Hepatocyte (in vitro differentiated cells): ENCODE measurements around the gene SFRP4. TPM values are rescaled to one million over a fixed set of nuclear protein-coding genes. Genes with fewer than 3 reads are reported as not detected.
"Not testable (repeated sequence)": the region's sequence is repeated elsewhere in the genome, so short reads cannot be mapped to it uniquely, and the experiment has no call there.

Experiments used
- DNase-seq: peaks from one replicate; pipeline ENCODE4 v3.0.0-alpha.2; 2016; ENCODE audit warnings: low spot score
- H2AFZ ChIP-seq: fragments of 200-600 bp; sonication (generic); 2 replicates; pipeline ENCODE4 v1.6.0; 2016; ENCODE audit warnings: antibody characterized with exemption, mild to moderate bottlenecking
- H3K27ac ChIP-seq: fragments of 200-600 bp; sonication (generic); 2 replicates; pipeline ENCODE4 v1.5.1; 2016; ENCODE audit warnings: mild to moderate bottlenecking
- H3K27me3 ChIP-seq: fragments of 200-600 bp; sonication (generic); 2 replicates; pipeline ENCODE4 v1.6.1; 2016
- H3K36me3 ChIP-seq: fragments of 200-600 bp; sonication (generic); replicated peaks from 2 replicates; pipeline ENCODE4 v1.5.1; 2016; ENCODE audit warnings: low read depth; ENCODE audit not compliant: insufficient read depth
- H3K4me1 ChIP-seq: fragments of 200-600 bp; sonication (generic); 2 replicates; pipeline ENCODE4 v1.5.1; 2016; ENCODE audit warnings: mild to moderate bottlenecking, moderate library complexity; ENCODE audit not compliant: insufficient read depth
- H3K4me2 ChIP-seq: fragments of 200-600 bp; sonication (generic); 2 replicates; pipeline ENCODE4 v1.6.0; 2016
- H3K4me3 ChIP-seq: fragments of 200-600 bp; sonication (generic); 2 replicates; pipeline ENCODE4 v1.5.1; 2016; ENCODE audit warnings: mild to moderate bottlenecking
- H3K79me2 ChIP-seq: fragments of 200-600 bp; sonication (generic); 2 replicates; pipeline ENCODE4 v1.6.0; 2017; ENCODE audit warnings: mild to moderate bottlenecking
- H3K9me2 ChIP-seq: fragments of 200-600 bp; sonication (generic); replicated peaks from 2 replicates; pipeline ENCODE4 v1.6.0; 2017; ENCODE audit warnings: mild to moderate bottlenecking; ENCODE audit not compliant: insufficient read depth
- H3K9me3 ChIP-seq: fragments of 200-600 bp; sonication (generic); 2 replicates; pipeline ENCODE4 v1.5.1; 2016; ENCODE audit warnings: low read depth, mild to moderate bottlenecking
- H4K20me1 ChIP-seq: fragments of 200-600 bp; sonication (generic); 2 replicates; pipeline ENCODE4 v1.6.0; 2016; ENCODE audit warnings: mild to moderate bottlenecking; ENCODE audit not compliant: insufficient read depth, poor library complexity, severe bottlenecking
- CTCF ChIP-seq: fragments of 200-600 bp; sonication (generic); IDR thresholded peaks from 2 replicates; pipeline ENCODE4 v1.5.1; 2016; ENCODE audit warnings: antibody characterized with exemption, mild to moderate bottlenecking; ENCODE audit not compliant: poor library complexity
- EZH2 ChIP-seq: fragments of 200-600 bp; sonication (generic); IDR thresholded peaks from 2 replicates; pipeline ENCODE4 v1.6.1; 2016; ENCODE audit warnings: antibody characterized with exemption, mild to moderate bottlenecking, borderline replicate concordance
- EZH2phosphoT487 ChIP-seq: fragments of 200-600 bp; sonication (generic); IDR thresholded peaks from one replicate; pipeline ENCODE4 v1.6.1; 2018; ENCODE audit warnings: antibody characterized with exemption, mild to moderate bottlenecking, low read depth, moderate library complexity; ENCODE audit not compliant: unreplicated experiment, severe bottlenecking
- WGBS: methylation state at CpG from one replicate; pipeline ENCODE4 v1.1.6; 2016; ENCODE audit warnings: low lambda C conversion rate; ENCODE audit errors: missing lambda C conversion rate; 5-methylcytosine and 5-hydroxymethylcytosine counted together
- polyA plus RNA-seq: library from polyadenylated mRNA; unstranded; fragments of >200 nt; fragmentation: Nextera tagmentation; extraction: Ambion mirVana; gene quantifications from 2 replicates; pipeline ENCODE4 v1.2.1, GENCODE V29; 2016
- total RNA-seq: library from RNA; depleted of rRNA; stranded (reverse); fragments of >200 nt; gene quantifications from 2 replicates; pipeline ENCODE4 v1.2.3, GENCODE V29; 2014

The SFRP4 gene
- total and polyA plus RNA-seq, 2 experiments from 2014 or later = 1.1 to 1.3 TPM

- no peak for TF ChIP-seq EZH2
- TF ChIP-seq EZH2phosphoT487 = no peak
- TF ChIP-seq CTCF = no peak
- Histone ChIP-seq H3K9me2 (no peaks in the 10 kb centered on the region), H3K79me2 (no peaks in the 10 kb centered on the region), H3K4me3 (no peak overlapping the region), H3K4me2 (no peak overlapping the region), H4K20me1 (no peaks in the 10 kb centered on the region), H3K36me3 (no peaks in the 10 kb centered on the region), H3K27me3 (no peaks in the 10 kb centered on the region), H3K27ac (no peak overlapping the region), H3K9me3 (no peaks in the 10 kb centered on the region), H2AFZ (no peak overlapping the region), H3K4me1 (no peaks in the 10 kb centered on the region)
- DNase-seq = no peak
- WGBS = 81% methylated on average over 9 of the region's 9 CpGs
These were observed 40.8 kb upstream of the SFRP4 start for GRCh38 chr7:37957221-37957970.

- Histone ChIP-seq H3K79me2 (no peaks in the 10 kb centered on the region), H3K27ac (no peak overlapping the region), H3K9me2 (no peaks in the 10 kb centered on the region), H3K27me3 (no peaks in the 10 kb centered on the region), H3K9me3 (no peaks in the 10 kb centered on the region), H3K4me1 (no peaks in the 10 kb centered on the region), H4K20me1 (no peaks in the 10 kb centered on the region), H3K4me3 (no peak overlapping the region), H3K36me3 (no peaks in the 10 kb centered on the region), H3K4me2 (no peak overlapping the region), H2AFZ (no peak overlapping the region)
- no peak for TF ChIP-seq CTCF
- no peak for TF ChIP-seq EZH2
- TF ChIP-seq EZH2phosphoT487 = no peak
- DNase-seq = no peak
These were observed 40.2 kb upstream of the SFRP4 start for GRCh38 chr7:37956791-37957190.

GRCh38 chr7:37954217-37954616, 37.6 kb upstream of the SFRP4 start:
- not testable (repeated sequence) for H3K36me3 ChIP-seq
- WGBS = 100% methylated on average over 1 of the region's 1 CpG

GRCh38 chr7:37952240-37952639, 35.6 kb upstream of the SFRP4 start:
- 93% methylated on average over 2 of the region's 2 CpGs for WGBS
- no peak overlapping the region for H3K4me3 ChIP-seq
- no peak for TF ChIP-seq EZH2
- TF ChIP-seq CTCF = no peak
- no peak for TF ChIP-seq EZH2phosphoT487

More at GRCh38 chr7:37954217-37954616, 37.6 kb upstream of the SFRP4 start:
- not testable (repeated sequence) for DNase-seq, H3K4me1 ChIP-seq, H3K9me3 ChIP-seq, H3K27me3 ChIP-seq, H3K79me2 ChIP-seq, H4K20me1 ChIP-seq, H3K27ac ChIP-seq, H3K9me2 ChIP-seq, H2AFZ ChIP-seq, H3K4me3 ChIP-seq, H3K4me2 ChIP-seq

More at GRCh38 chr7:37952240-37952639, 35.6 kb upstream of the SFRP4 start:
- H3K4me1 ChIP-seq = no peaks in the 10 kb centered on the region
- no peak for DNase-seq
- H3K27me3 ChIP-seq = no peaks in the 10 kb centered on the region
- no peaks in the 10 kb centered on the region for H3K9me2 ChIP-seq
- no peak overlapping the region for H2AFZ ChIP-seq
- H3K4me2 ChIP-seq = no peak overlapping the region
- H3K9me3 ChIP-seq = no peaks in the 10 kb centered on the region
- no peak overlapping the region for H3K27ac ChIP-seq
- no peaks in the 10 kb centered on the region for H3K36me3 ChIP-seq
- no peaks in the 10 kb centered on the region for H3K79me2 ChIP-seq
- H4K20me1 ChIP-seq = no peaks in the 10 kb centered on the region
